GM12878 (cell line): ENCODE results near the gene PDZD2. TPM values are rescaled to one million over a fixed set of nuclear protein-coding genes. Genes with fewer than 3 reads are reported as not detected.

Source experiments
- ATAC-seq: fragments of 200-7000 bp; cut with Tn5 transposase; 3 replicates; pipeline ENCODE4 v1.9.1; 2020; ENCODE audit warnings: mild to moderate bottlenecking, moderate library complexity
- BruUV-seq: library from RNA; stranded (reverse); fragments of 400-500 nt; replicated peaks from 2 replicates; lab custom pipeline; 2021; lab: Mats Ljungman, UMichigan
- CTCF ChIA-PET: fragments of 300-600 bp; sonication (Branson Sonifier 250); formaldehyde crosslinking; extraction: SDS; loops from one replicate; lab custom pipeline; 2021; ENCODE audit warnings: inconsistent platforms; lab: Yijun Ruan, JAX
- POLR2A ChIA-PET: fragments of 350-600 bp; formaldehyde crosslinking; extraction: SDS; loops from one replicate; lab custom pipeline; 2021; ENCODE audit warnings: inconsistent platforms; lab: Charles Lee
- RAD21 ChIA-PET: fragments of 300-600 bp; sonication (Branson Sonifier 250); formaldehyde crosslinking; loops from one replicate; lab custom pipeline; 2023; ENCODE audit warnings: antibody characterized with exemption; ENCODE audit not compliant: unreplicated experiment; lab: Charles Lee
- SMC1A ChIA-PET: fragments of 300-600 bp; sonication (Branson Sonifier 250); formaldehyde crosslinking; loops from one replicate; lab custom pipeline; 2023; ENCODE audit not compliant: unreplicated experiment, uncharacterized antibody; lab: Charles Lee
- DNase-seq: peaks from one replicate; pipeline ENCODE4 v3.0.0-alpha.2; 2011; ENCODE audit warnings: low read depth, low spot score
- FAIRE-seq: peaks from 3 replicates; lab custom pipeline; 2011; peaks lifted over from hg19 to GRCh38; lab: Jason Lieb, UNC
- H2AFZ ChIP-seq: 2 replicates; pipeline ENCODE4 v1.6.0; 2011; ENCODE audit warnings: low read depth, low read length, control low read depth; ENCODE audit not compliant: control insufficient read depth
- H3K27ac ChIP-seq: 2 replicates; pipeline ENCODE4 v1.5.1; 2011; ENCODE audit warnings: control low read depth; ENCODE audit not compliant: control insufficient read depth, insufficient read depth
- H3K27me3 ChIP-seq, 2 experiments: replicated peaks in 1 of 2; 2 replicates each; pipeline versions ENCODE4 v1.6.0 to v1.6.1; 2011; ENCODE audit warnings: low read length in 1 of 2; ENCODE audit not compliant: control insufficient read depth in 2 of 2, insufficient read depth in 2 of 2
- H3K36me3 ChIP-seq, 2 experiments: 2 replicates each; pipeline ENCODE4 v1.5.1; 2011; ENCODE audit warnings: low read length in 1 of 2; ENCODE audit not compliant: control insufficient read depth in 2 of 2, insufficient read depth in 2 of 2
- H3K4me1 ChIP-seq: 2 replicates; pipeline ENCODE4 v1.6.1; 2011; ENCODE audit warnings: mild to moderate bottlenecking, low read length, moderate library complexity, mixed read lengths; ENCODE audit not compliant: control insufficient read depth, insufficient read depth
- H3K4me2 ChIP-seq: 2 replicates; pipeline ENCODE4 v1.6.0; 2011; ENCODE audit warnings: control low read depth; ENCODE audit not compliant: control insufficient read depth, insufficient read depth
- H3K4me3 ChIP-seq: fragments of 200-600 bp; sonication (generic); 2 replicates; pipeline ENCODE4 v1.5.1; 2016
- H3K79me2 ChIP-seq: 2 replicates; pipeline ENCODE4 v1.6.0; 2011; ENCODE audit warnings: low read length; ENCODE audit not compliant: control insufficient read depth, insufficient read depth
- H3K9ac ChIP-seq: 2 replicates; pipeline ENCODE4 v1.8.0; 2011; ENCODE audit warnings: low read length, control low read depth, mixed read lengths; ENCODE audit not compliant: control insufficient read depth, insufficient read depth
- H3K9me3 ChIP-seq: replicated peaks from 3 replicates; pipeline ENCODE4 v1.5.1; 2011; ENCODE audit warnings: mild to moderate bottlenecking, low read length; ENCODE audit not compliant: control insufficient read depth, insufficient read depth
- H4K20me1 ChIP-seq: 2 replicates; pipeline ENCODE4 v1.6.0; 2011; ENCODE audit not compliant: control insufficient read depth, insufficient read depth
- ATF7 ChIP-seq: fragments of 450-650 bp; IDR thresholded peaks from 2 replicates; pipeline ENCODE4 v1.6.1; 2016; ENCODE audit warnings: low read depth, mild to moderate bottlenecking
- BRCA1 ChIP-seq: IDR thresholded peaks from 2 replicates; pipeline ENCODE4 v1.6.1; 2011; ENCODE audit warnings: low read depth, low read length, improper control_type of control experiment
- CBFB ChIP-seq: IDR thresholded peaks from 2 replicates; pipeline ENCODE4 v1.6.1; 2016; ENCODE audit warnings: antibody characterized with exemption, low read depth
- ESRRA ChIP-seq: IDR thresholded peaks from 2 replicates; pipeline ENCODE4 v1.6.1; 2012; ENCODE audit warnings: mild to moderate bottlenecking, low read length, improper control_type of control experiment
- MYB ChIP-seq: fragments of 150-350 bp; IDR thresholded peaks from 2 replicates; pipeline ENCODE4 v1.6.1; 2014; ENCODE audit warnings: mild to moderate bottlenecking, low read depth, low read length, borderline replicate concordance
- SIN3A ChIP-seq: IDR thresholded peaks from 2 replicates; pipeline ENCODE4 v1.6.1; 2012; ENCODE audit warnings: low read depth, low read length, improper control_type of control experiment
- SMC3 ChIP-seq: IDR thresholded peaks from 2 replicates; pipeline ENCODE4 v1.6.1; 2011; ENCODE audit warnings: low read length, improper control_type of control experiment, borderline replicate concordance
- WGBS: methylation state at CpG from one replicate; pipeline ENCODE4 v1.1.6; 2016; ENCODE audit warnings: low lambda C conversion rate; ENCODE audit not compliant: insufficient replicate concordance, insufficient coverage; ENCODE audit errors: missing lambda C conversion rate; 5-methylcytosine and 5-hydroxymethylcytosine counted together
- in situ Hi-C: fragments of 300-500 bp; cut with MboI; formaldehyde crosslinking; loops from 9 replicates; pipeline ENCODE4 v1.14.3; 2018; ENCODE audit warnings: mixed read lengths
- intact Hi-C: fragments of 100-400 bp; cut with micrococcal nuclease; formaldehyde crosslinking; loops from one replicate; pipeline ENCODE4 v1.14.2; 2022; ENCODE audit not compliant: unreplicated experiment
- polyA plus RNA-seq, 11 experiments: library from polyadenylated mRNA; depleted of rRNA in 4 of 11; unstranded in 6 of 11; stranded (reverse) in 5 of 11; fragments of >200 nt; fragmentation: Nextera tagmentation in 4 of 11; fragmentation: Illumina TruSeq in 1 of 11; extraction: Ambion mirVana in 4 of 11; extraction: Trizol in 1 of 11; gene quantifications; 1 replicate in 1 of 11; 2 replicates in 10 of 11; pipeline versions ENCODE4 v1.2.1 to v1.2.3, GENCODE V29; 2011 to 2016; ENCODE audit warnings: inconsistent platforms in 2 of 11, missing spikeins in 2 of 11, low read depth in 1 of 11
- total RNA-seq, 4 experiments: library from RNA; depleted of rRNA in 3 of 4; stranded (reverse); fragments of >200 nt in 3 of 4; fragmentation: Illumina TruSeq in 1 of 4; extraction: Trizol in 1 of 4; gene quantifications; 2 replicates each; pipeline versions ENCODE4 v1.2.1 to v1.2.3, GENCODE V29; 2013 to 2021
- TF ChIP-seq, protein P1 (sequence below): fragments of 450-650 bp; IDR thresholded peaks from 2 replicates; pipeline ENCODE4 v1.6.1; 2014; ENCODE audit warnings: mild to moderate bottlenecking

PDZD2 gene
- total and polyA plus RNA-seq, 10 of the 15 experiments (the other 5 are each of a cell fraction or from before 2014, with no cell fraction given), result 0.01 to 0.58 (median 0.29) TPM; not detected in 3

DNA sequence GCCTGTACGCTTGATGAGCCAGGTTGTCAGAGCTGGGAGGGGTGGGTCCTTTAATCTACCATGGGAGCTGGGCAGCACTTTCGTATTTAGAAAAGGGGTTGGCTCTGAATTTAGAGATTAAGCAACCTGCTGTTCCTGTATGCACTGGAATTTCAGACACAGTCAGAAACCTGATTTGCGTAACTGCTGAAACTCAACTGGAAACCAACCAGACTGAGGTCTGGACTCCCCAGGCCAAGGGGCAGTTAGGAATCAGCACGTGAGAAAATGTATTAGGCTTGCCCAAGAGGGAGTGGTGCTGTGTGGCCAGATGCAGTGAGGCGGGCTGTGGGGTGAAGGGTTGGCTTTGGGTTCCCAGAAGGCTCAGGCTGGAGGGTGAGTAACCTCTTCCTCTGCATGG, 300.2 kb downstream of the PDZD2 start:
- POLR2A ChIA-PET, result no interaction called here
- TF ChIP-seq, protein P1, sequence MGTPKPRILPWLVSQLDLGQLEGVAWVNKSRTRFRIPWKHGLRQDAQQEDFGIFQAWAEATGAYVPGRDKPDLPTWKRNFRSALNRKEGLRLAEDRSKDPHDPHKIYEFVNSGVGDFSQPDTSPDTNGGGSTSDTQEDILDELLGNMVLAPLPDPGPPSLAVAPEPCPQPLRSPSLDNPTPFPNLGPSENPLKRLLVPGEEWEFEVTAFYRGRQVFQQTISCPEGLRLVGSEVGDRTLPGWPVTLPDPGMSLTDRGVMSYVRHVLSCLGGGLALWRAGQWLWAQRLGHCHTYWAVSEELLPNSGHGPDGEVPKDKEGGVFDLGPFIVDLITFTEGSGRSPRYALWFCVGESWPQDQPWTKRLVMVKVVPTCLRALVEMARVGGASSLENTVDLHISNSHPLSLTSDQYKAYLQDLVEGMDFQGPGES, result no peak
- TF ChIP-seq CBFB (no peak), ATF7 (no peak), BRCA1 (no peak), ESRRA (no peak), MYB (no peak), SMC3 (no peak), SIN3A (no peak)
- Histone ChIP-seq H3K9me3 (no peaks in the 10 kb centered on the region), H3K36me3 (no peaks in the 10 kb centered on the region), H2AFZ (no peak overlapping the region), H3K27me3 (peaks cover 0 to 2% of the 10 kb centered on the region in 2 experiments; a peak in 1 of 4 replicates), H3K79me2 (no peaks in the 10 kb centered on the region), H3K4me1 (no peaks in the 10 kb centered on the region), H3K4me2 (no peak overlapping the region), H3K9ac (no peak overlapping the region), H4K20me1 (no peaks in the 10 kb centered on the region), H3K4me3 (no peak overlapping the region), H3K27ac (no peak overlapping the region)
- no TSS peak for BruUV-seq
- DNase-seq (no peak), FAIRE-seq (no peak), ATAC-seq (no peak)
- SMC1A ChIA-PET, result no interaction called here
- CTCF ChIA-PET, result no interaction called here
- intact Hi-C loops (no loop called here), in situ Hi-C loops (no loop called here)
- 51% methylated on average over 5 of the region's 5 CpGs for WGBS
- RAD21 ChIA-PET, result no interaction called here
